ENCODE results near the gene ATXN2L. TPM values are rescaled to one million over a fixed set of nuclear protein-coding genes. Genes with fewer than 3 reads are reported as not detected.

Gene ATXN2L, protein sequence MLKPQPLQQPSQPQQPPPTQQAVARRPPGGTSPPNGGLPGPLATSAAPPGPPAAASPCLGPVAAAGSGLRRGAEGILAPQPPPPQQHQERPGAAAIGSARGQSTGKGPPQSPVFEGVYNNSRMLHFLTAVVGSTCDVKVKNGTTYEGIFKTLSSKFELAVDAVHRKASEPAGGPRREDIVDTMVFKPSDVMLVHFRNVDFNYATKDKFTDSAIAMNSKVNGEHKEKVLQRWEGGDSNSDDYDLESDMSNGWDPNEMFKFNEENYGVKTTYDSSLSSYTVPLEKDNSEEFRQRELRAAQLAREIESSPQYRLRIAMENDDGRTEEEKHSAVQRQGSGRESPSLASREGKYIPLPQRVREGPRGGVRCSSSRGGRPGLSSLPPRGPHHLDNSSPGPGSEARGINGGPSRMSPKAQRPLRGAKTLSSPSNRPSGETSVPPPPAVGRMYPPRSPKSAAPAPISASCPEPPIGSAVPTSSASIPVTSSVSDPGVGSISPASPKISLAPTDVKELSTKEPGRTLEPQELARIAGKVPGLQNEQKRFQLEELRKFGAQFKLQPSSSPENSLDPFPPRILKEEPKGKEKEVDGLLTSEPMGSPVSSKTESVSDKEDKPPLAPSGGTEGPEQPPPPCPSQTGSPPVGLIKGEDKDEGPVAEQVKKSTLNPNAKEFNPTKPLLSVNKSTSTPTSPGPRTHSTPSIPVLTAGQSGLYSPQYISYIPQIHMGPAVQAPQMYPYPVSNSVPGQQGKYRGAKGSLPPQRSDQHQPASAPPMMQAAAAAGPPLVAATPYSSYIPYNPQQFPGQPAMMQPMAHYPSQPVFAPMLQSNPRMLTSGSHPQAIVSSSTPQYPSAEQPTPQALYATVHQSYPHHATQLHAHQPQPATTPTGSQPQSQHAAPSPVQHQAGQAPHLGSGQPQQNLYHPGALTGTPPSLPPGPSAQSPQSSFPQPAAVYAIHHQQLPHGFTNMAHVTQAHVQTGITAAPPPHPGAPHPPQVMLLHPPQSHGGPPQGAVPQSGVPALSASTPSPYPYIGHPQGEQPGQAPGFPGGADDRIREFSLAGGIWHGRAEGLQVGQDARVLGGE
- 75.3 TPM for total RNA-seq

GRCh38 chr16:28822520-28823290 is at the start of gene ATXN2L:
Gene ATXN2L, plus strand, starts transcription at chr16:28822999. Its CDS starts 261 bp downstream, at chr16:28823260.

GRCh38 chr16:28846080-28846932 is 23.5 kb downstream of the ATXN2L start, which contains the start of gene TUFM:
Gene TUFM, minus strand, starts transcription at chr16:28846348. Its CDS starts 79 bp downstream, at chr16:28846269.

DNA sequence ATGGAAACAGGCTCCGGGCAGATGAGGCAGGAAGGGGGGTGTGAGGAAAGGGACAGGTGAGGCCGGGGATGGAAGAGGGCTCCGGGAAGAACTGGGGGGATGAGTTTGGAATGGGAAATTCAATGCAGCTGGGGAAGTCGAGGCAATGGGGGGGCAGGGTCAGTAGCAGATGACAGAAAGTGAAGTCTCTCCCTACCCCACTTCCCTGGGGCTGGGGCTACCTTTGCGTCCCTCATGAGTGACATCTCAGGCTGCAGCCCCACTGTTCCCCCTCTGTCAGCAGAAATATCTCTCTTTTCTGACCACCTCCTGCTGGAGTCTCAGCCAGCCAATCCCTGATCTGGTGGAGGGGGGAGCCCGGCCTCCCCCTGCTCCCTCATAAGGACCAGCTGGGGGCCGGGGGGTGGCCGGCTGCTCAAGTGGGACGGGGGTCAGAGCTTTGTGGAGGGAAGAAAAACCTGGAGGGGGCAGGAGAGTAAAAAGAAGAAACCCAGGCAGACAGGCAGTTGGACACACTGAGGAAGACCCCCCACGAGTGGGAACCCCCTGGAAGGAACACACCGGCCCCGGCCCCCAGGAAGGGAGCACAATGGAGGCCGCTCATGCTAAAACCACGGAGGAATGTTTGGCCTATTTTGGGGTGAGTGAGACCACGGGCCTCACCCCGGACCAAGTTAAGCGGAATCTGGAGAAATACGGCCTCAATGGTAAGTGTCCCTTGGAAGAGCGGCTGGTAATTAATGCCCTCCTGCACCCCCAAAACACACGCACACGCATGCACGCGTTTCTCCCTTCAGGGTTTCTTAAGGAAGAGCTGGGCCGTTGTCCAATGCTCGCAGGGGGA is 55.5 kb downstream of the ATXN2L start, which contains the start of gene ATP2A1:
TSS of gene ATP2A1 (plus strand) at position 406 of the 844 bp plus-strand sequence. CDS start at position 590, 184 bp downstream.

Other genes with a start within 250 kb of the ATXN2L start
- gene SULT1A2, start 225.9 kb upstream of the ATXN2L start, total RNA-seq: not detected
- 22.3 TPM for gene SULT1A1, start 213.0 kb upstream of the ATXN2L start, total RNA-seq
- gene NPIPB8, start 184.9 kb upstream of the ATXN2L start, total RNA-seq: not detected
- gene EIF3C, start 111.5 kb upstream of the ATXN2L start, total RNA-seq: 214 TPM
- 3.5 TPM for gene NPIPB9, start 71.2 kb upstream of the ATXN2L start, total RNA-seq
- 57.1 TPM for gene TUFM, start 23.3 kb downstream of the ATXN2L start, total RNA-seq
- 35.5 TPM for gene SH2B1, start 40.8 kb downstream of the ATXN2L start, total RNA-seq
- 46.8 TPM for gene ATP2A1, start 55.5 kb downstream of the ATXN2L start, total RNA-seq
- gene RABEP2, start 102.2 kb downstream of the ATXN2L start, total RNA-seq: 41.0 TPM
- gene CD19, start 109.0 kb downstream of the ATXN2L start, total RNA-seq: 0.88 TPM
- gene NFATC2IP, start 127.9 kb downstream of the ATXN2L start, total RNA-seq: 35.8 TPM
- 25.1 TPM for gene SPNS1, start 151.8 kb downstream of the ATXN2L start, total RNA-seq
- gene LAT, start 162.1 kb downstream of the ATXN2L start, total RNA-seq: 2.9 TPM